Esophagus squamous epithelium (tissue), 5 donors: ENCODE data around the gene AUTS2. TPM values are rescaled to one million over a fixed set of nuclear protein-coding genes. Genes with fewer than 3 reads are reported as not detected.

ENCODE experiments used
- DNase-seq: peaks from one replicate; lab custom pipeline; 2025; lab: John Stamatoyannopoulos, UW
- H3K27ac ChIP-seq, 4 donors: fragments of 200-600 bp; sonication (generic); one replicate each; pipeline ENCODE4 v1.5.1; 2016 to 2019; ENCODE audit warnings: mild to moderate bottlenecking in 1 of 4
- H3K27me3 ChIP-seq, 4 donors: fragments of 200-600 bp; sonication (generic); 1 replicate in 3 of 4; 2 replicates in 1 of 4; pipeline versions ENCODE4 v1.5.1 to v1.6.0; 2017 to 2021; ENCODE audit warnings: antibody characterized with exemption in 1 of 4
- H3K36me3 ChIP-seq, 3 donors: fragments of 200-600 bp; sonication (generic); one replicate each; pipeline ENCODE4 v1.5.1; 2016 to 2019
- H3K4me1 ChIP-seq, 3 donors: fragments of 200-600 bp; sonication (generic); one replicate each; pipeline ENCODE4 v1.5.1; 2017 to 2019
- H3K4me3 ChIP-seq, 4 donors: fragments of 200-600 bp; sonication (generic); 1 replicate in 3 of 4; 2 replicates in 1 of 4; pipeline ENCODE4 v1.5.1; 2016 to 2019; ENCODE audit warnings: mild to moderate bottlenecking in 2 of 4, moderate library complexity in 1 of 4
- H3K9me3 ChIP-seq, 3 donors: fragments of 200-600 bp; sonication (generic); one replicate each; pipeline ENCODE4 v1.5.1; 2016 to 2019
- CTCF ChIP-seq, 6 experiments: fragments of 450-650 bp in 4 of 6; fragments of 200-600 bp in 2 of 6; sonication (generic) in 2 of 6; IDR thresholded peaks; one replicate each; pipeline ENCODE4 v1.5.1; 2016 to 2019; ENCODE audit warnings: antibody characterized with exemption in 6 of 6, mild to moderate bottlenecking in 4 of 6, moderate library complexity in 4 of 6
- POLR2A ChIP-seq, 4 donors: fragments of 450-650 bp; IDR thresholded peaks; one replicate each; pipeline ENCODE4 v1.6.1; 2017; ENCODE audit warnings: antibody characterized with exemption in 4 of 4, mild to moderate bottlenecking in 4 of 4, moderate library complexity in 3 of 4
- WGBS, 2 donors: methylation state at CpG; one replicate each; pipeline ENCODE4 v1.1.5; 2018; 5-methylcytosine and 5-hydroxymethylcytosine counted together
- intact Hi-C: fragments of 100-400 bp; cut with DNase I; formaldehyde crosslinking; loops from one replicate; pipeline ENCODE4 v1.15.0; 2022
- total RNA-seq, 4 donors: library from RNA; depleted of rRNA; stranded (reverse); fragments of >200 nt; gene quantifications; one replicate each; pipeline ENCODE4 v1.1.0, GENCODE V29; 2016
- donor health status: DM: yes; HTN: yes; CAD: no.

AUTS2 gene
- total RNA-seq, 4 donors from 2014 or later, result 9.5 to 36.2 (median 23.0) TPM

DNA sequence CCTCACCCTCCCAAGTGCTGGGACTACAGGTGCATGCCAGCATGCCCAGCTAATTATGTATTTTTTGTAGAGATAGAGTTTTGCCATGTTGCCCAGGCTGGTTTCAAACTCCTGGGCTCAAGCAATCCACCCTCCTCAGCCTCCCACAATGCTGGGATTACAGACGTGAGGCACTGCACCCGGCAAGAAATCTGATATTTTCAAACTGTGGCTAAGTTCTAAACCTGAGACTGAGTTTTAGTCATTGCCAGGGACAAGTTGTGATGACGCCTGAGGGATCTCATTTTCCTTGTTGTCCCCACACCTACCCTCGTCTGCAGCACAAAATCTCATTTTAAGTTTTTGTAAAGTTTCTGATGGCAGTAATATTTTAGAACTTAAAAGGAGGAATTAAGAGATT lies 9.8 kb downstream of the AUTS2 start:
- peaks cover 0 to 4% (median 0%) of the 10 kb centered on the region in 4 donors for H3K27me3 ChIP-seq
- 69 to 80% methylated on average over 4 of the region's 4 CpGs for WGBS, 2 donors
- no peak overlapping the region for H3K27ac ChIP-seq
- H3K4me1 ChIP-seq, result peaks cover 8 to 22% (median 8%) of the 10 kb centered on the region in 3 donors
- intact Hi-C loops, result no loop called here
- no peak overlapping the region for H3K4me3 ChIP-seq
- DNase-seq, result no peak
- H3K9me3 ChIP-seq, result no peaks in the 10 kb centered on the region
- no peaks in the 10 kb centered on the region for H3K36me3 ChIP-seq
- TF ChIP-seq POLR2A (IDR thresholded peaks at IDR 0.05), result no peak

GRCh38 chr7:69608878-69609277 lies 10.6 kb downstream of the AUTS2 start:
- intact Hi-C loops, result no loop called here
- no peak for DNase-seq
- no peak overlapping the region for H3K4me3 ChIP-seq
- TF ChIP-seq CTCF (IDR thresholded peaks at IDR 0.05) (no peak), POLR2A (IDR thresholded peaks at IDR 0.05) (no peak)
- WGBS, 2 donors, result 44 to 53% methylated on average over 1 of the region's 1 CpG
- H3K4me1 ChIP-seq, result peaks cover 8 to 15% (median 8%) of the 10 kb centered on the region in 3 donors
- no peaks in the 10 kb centered on the region for H3K9me3 ChIP-seq
- no peak overlapping the region for H3K27ac ChIP-seq
- H3K27me3 ChIP-seq, result peaks cover 0 to 4% (median 0%) of the 10 kb centered on the region in 4 donors
- no peaks in the 10 kb centered on the region for H3K36me3 ChIP-seq

DNA sequence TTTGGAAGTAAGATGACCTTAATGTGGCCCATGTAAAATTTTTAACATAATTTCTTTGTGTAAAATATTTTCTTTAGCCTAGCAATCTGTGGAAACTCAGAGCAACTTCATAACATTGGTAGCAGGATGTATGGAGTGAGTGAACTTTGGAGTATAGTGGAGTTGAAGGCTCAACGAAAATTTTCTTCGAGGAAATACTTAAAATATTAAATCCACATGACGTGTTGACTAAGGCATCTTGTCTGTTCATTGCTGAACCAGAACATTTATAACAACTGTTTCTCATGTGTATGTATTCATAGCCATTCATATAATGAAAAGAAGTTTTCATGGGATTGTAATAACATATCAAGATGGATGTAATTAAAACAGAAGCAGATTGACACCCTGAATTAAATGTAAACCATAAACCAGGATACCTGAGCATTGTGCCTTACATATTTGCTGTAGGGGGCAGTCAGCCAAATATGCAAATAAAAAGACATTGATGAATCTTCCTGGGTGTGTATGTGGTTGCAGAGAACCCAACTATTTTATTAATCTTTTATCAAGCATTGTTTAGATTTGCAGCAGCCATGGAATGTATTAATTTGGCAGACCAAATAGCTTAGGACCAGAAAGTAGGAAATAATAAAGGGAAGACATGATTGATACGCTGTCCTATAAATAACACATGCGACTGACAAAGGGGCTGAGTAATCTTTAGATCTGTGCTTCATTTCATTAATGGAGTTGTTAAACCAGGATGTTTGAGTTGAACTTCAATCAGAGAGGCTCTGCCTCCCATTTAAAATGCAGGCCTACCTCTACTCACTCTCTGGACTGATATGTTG lies 11.5 kb downstream of the AUTS2 start:
- Histone ChIP-seq H3K27me3 (peaks cover 0 to 4% (median 0%) of the 10 kb centered on the region in 4 donors), H3K4me1 (peaks cover 8 to 14% (median 8%) of the 10 kb centered on the region in 3 donors), H3K9me3 (no peaks in the 10 kb centered on the region), H3K27ac (no peak overlapping the region), H3K4me3 (no peak overlapping the region), H3K36me3 (no peaks in the 10 kb centered on the region)
- DNase-seq, result no peak
- WGBS, 2 donors, result 44 to 55% methylated on average over 5 of the region's 5 CpGs
- intact Hi-C loops, result no loop called here
- TF ChIP-seq POLR2A (IDR thresholded peaks at IDR 0.05) (no peak), CTCF (IDR thresholded peaks at IDR 0.05) (no peak)

DNA sequence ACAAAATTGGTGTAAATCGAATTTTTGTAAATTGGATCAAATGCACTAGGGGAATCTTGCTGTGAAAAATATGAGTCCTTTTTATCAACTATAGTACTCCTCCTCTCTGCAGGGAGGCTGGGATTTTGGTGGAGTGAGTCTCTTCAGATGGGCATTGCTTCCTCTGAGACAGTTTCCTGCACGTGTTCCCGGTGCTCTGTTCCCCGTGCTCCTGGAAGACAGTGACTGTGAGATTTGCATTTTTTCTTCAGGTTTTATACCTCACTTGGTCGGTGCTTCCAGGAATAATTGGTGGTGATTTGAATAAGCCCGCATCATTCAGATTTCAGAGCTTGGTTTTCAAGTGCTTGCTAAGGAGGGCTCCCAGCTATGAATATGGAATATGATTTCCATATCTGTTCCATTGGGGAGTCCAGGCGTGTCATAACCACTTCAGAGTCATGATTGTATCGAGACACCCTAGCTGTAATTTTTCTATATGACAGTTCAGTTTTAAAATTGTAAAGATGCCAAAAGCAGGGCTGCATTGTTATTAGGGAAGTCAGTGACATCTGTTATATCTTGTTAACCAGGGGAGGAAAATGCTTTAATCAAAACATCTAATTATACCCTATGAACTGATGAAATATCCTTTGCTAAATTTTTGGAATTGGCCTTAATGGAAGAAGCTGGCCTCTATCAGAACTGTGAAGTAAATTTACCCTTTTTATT lies 12.3 kb downstream of the AUTS2 start:
- H3K27me3 ChIP-seq, result no peaks in the 10 kb centered on the region
- no peak for DNase-seq
- no peak overlapping the region for H3K27ac ChIP-seq
- peaks cover 8 to 14% (median 8%) of the 10 kb centered on the region in 3 donors for H3K4me1 ChIP-seq
- no peaks in the 10 kb centered on the region for H3K36me3 ChIP-seq
- no peaks in the 10 kb centered on the region for H3K9me3 ChIP-seq
- no peak overlapping the region for H3K4me3 ChIP-seq
- intact Hi-C loops, result no loop called here
- TF ChIP-seq CTCF (IDR thresholded peaks at IDR 0.05) (no peak), POLR2A (IDR thresholded peaks at IDR 0.05) (no peak)
- WGBS, 2 donors, result 37 to 40% methylated on average over 8 of the region's 8 CpGs

GRCh38 chr7:69612981-69613380 lies 14.7 kb downstream of the AUTS2 start:
- H3K4me1 ChIP-seq, result peaks cover 8 to 14% (median 8%) of the 10 kb centered on the region in 3 donors
- H3K27me3 ChIP-seq, result no peaks in the 10 kb centered on the region
- TF ChIP-seq POLR2A (IDR thresholded peaks at IDR 0.05), result no peak
- TF ChIP-seq CTCF (IDR thresholded peaks at IDR 0.05), result no peak
- H3K9me3 ChIP-seq, result no peaks in the 10 kb centered on the region
- intact Hi-C loops, result no loop called here
- no peak overlapping the region for H3K27ac ChIP-seq
- no peaks in the 10 kb centered on the region for H3K36me3 ChIP-seq
- no peak overlapping the region for H3K4me3 ChIP-seq
- no peak for DNase-seq
- WGBS, 2 donors, result 82 to 92% methylated on average over 3 of the region's 3 CpGs
